HepG2 (cell line): ENCODE data around the gene RAB8A. TPM values are rescaled to one million over a fixed set of nuclear protein-coding genes. Genes with fewer than 3 reads are reported as not detected.

Experiments used
- ARHGAP35 ChIP-seq: sonication (generic); formaldehyde crosslinking; IDR thresholded peaks from 2 replicates; pipeline ENCODE4 v1.9.0; 2022; ENCODE audit warnings: mild to moderate bottlenecking, inconsistent platforms, moderate library complexity, missing genetic modification reagents, borderline replicate concordance
- ASH2L ChIP-seq: fragments of 300-600, 200-600 bp; sonication (generic); IDR thresholded peaks from 2 replicates; pipeline ENCODE4 v1.7.0; 2017; ENCODE audit warnings: low read depth, mild to moderate bottlenecking, moderate library complexity, mixed read lengths, low read length; ENCODE audit not compliant: insufficient read length
- ATAD3A ChIP-seq: sonication (generic); formaldehyde crosslinking; IDR thresholded peaks from 2 replicates; pipeline ENCODE4 v1.4.0; 2020; ENCODE audit warnings: missing genetic modification reagents
- ATRX ChIP-seq: sonication (generic); formaldehyde crosslinking; IDR thresholded peaks from 2 replicates; pipeline ENCODE4 v1.4.0; 2020; ENCODE audit warnings: missing genetic modification reagents, borderline replicate concordance
- CEBPB ChIP-seq: IDR thresholded peaks from 2 replicates; pipeline ENCODE4 v1.6.1; 2011; ENCODE audit warnings: low read depth, low read length, improper control_type of control experiment, borderline replicate concordance
- EZH2 ChIP-seq: conservative IDR thresholded peaks from 2 replicates; pipeline ENCODE4 v1.6.1; 2012; ENCODE audit warnings: mild to moderate bottlenecking, low read depth, low read length, moderate library complexity
- GFI1 ChIP-seq: sonication (generic); formaldehyde crosslinking; IDR thresholded peaks from 2 replicates; pipeline ENCODE4 v1.5.0; 2020; ENCODE audit warnings: missing genetic modification reagents, mild to moderate bottlenecking, borderline replicate concordance
- HHEX ChIP-seq: IDR thresholded peaks from 2 replicates; pipeline ENCODE4 v1.6.1; 2016; ENCODE audit warnings: control low read depth
- MBD4 ChIP-seq: IDR thresholded peaks from 2 replicates; pipeline ENCODE4 v1.6.1; 2012; ENCODE audit warnings: low read length, inconsistent platforms, borderline replicate concordance
- MIER2 ChIP-seq: IDR thresholded peaks from 2 replicates; pipeline ENCODE4 v1.6.1; 2016; ENCODE audit warnings: missing biosample characterization, missing genetic modification reagents
- MXI1 ChIP-seq: IDR thresholded peaks from 3 replicates; pipeline ENCODE4 v1.6.1; 2012; ENCODE audit warnings: low read depth, low read length, inconsistent platforms, borderline replicate concordance
- NFKB2 ChIP-seq: sonication (generic); formaldehyde crosslinking; IDR thresholded peaks from 2 replicates; pipeline ENCODE4 v1.4.0; 2020; ENCODE audit warnings: missing genetic modification reagents, borderline replicate concordance
- POLR2A ChIP-seq, 2 experiments: IDR thresholded peaks; 2 replicates each; pipeline ENCODE4 v1.6.1; 2011; ENCODE audit warnings: low read depth in 2 of 2, low read length in 2 of 2, mild to moderate bottlenecking in 1 of 2, moderate library complexity in 1 of 2; ENCODE audit not compliant: insufficient read depth in 1 of 2
- RAD21 ChIP-seq: fragments of 450-650 bp; formaldehyde crosslinking; IDR thresholded peaks from 2 replicates; pipeline ENCODE4 v1.5.0; 2020; ENCODE audit warnings: mild to moderate bottlenecking
- SP1 ChIP-seq, 2 experiments: fragments of 450-650 bp in 1 of 2; sonication (generic) in 1 of 2; formaldehyde crosslinking in 1 of 2; IDR thresholded peaks; 2 replicates each; pipeline versions ENCODE4 v1.4.0 to v1.6.1; 2016 to 2020; ENCODE audit warnings: missing genetic modification reagents in 1 of 2
- ZBTB1 ChIP-seq: sonication (generic); formaldehyde crosslinking; IDR thresholded peaks from 2 replicates; pipeline ENCODE4 v1.4.0; 2020; ENCODE audit warnings: missing genetic modification reagents, borderline replicate concordance
- ZEB1 ChIP-seq: IDR thresholded peaks from 2 replicates; pipeline ENCODE4 v1.6.1; 2012; ENCODE audit warnings: mild to moderate bottlenecking, low read depth, inconsistent platforms; ENCODE audit not compliant: insufficient replicate concordance
- ZFP36L1 ChIP-seq: sonication (generic); formaldehyde crosslinking; IDR thresholded peaks from 2 replicates; pipeline ENCODE4 v1.8.0; 2022; ENCODE audit warnings: mild to moderate bottlenecking, missing genetic modification reagents, moderate library complexity
- ZNF17 ChIP-seq: sonication (generic); formaldehyde crosslinking; IDR thresholded peaks from 2 replicates; pipeline ENCODE4 v1.5.0; 2020; ENCODE audit warnings: mild to moderate bottlenecking, missing genetic modification reagents
- ZNF18 ChIP-seq: sonication (generic); formaldehyde crosslinking; IDR thresholded peaks from 2 replicates; pipeline ENCODE4 v1.8.0; 2022; ENCODE audit warnings: mild to moderate bottlenecking, missing genetic modification reagents; ENCODE audit not compliant: insufficient replicate concordance
- ZNF3 ChIP-seq: IDR thresholded peaks from 2 replicates; pipeline ENCODE4 v1.7.0; 2017; ENCODE audit warnings: inconsistent platforms
- ZNF563 ChIP-seq: sonication (generic); formaldehyde crosslinking; IDR thresholded peaks from 2 replicates; pipeline ENCODE4 v1.8.0; 2022; ENCODE audit warnings: mild to moderate bottlenecking, moderate library complexity, missing genetic modification reagents
- ZSCAN12 ChIP-seq: sonication (generic); formaldehyde crosslinking; IDR thresholded peaks from 2 replicates; pipeline ENCODE4 v1.9.0; 2021; ENCODE audit warnings: mild to moderate bottlenecking, missing genetic modification reagents
- polyA plus RNA-seq, 8 experiments: library from polyadenylated mRNA; depleted of rRNA in 3 of 8; stranded (reverse) in 7 of 8; unstranded in 1 of 8; fragments of >200 nt; fragmentation: Illumina TruSeq in 4 of 8; extraction: Trizol in 4 of 8; gene quantifications; 2 replicates each; pipeline versions ENCODE4 v1.2.1 to v1.2.3, GENCODE V29; 2011 to 2016; ENCODE audit warnings: low read depth in 4 of 8, missing spikeins in 1 of 8, mixed read lengths in 1 of 8; ENCODE audit not compliant: insufficient read depth in 1 of 8
- total RNA-seq, 5 experiments: library from RNA; depleted of rRNA; stranded (reverse); fragments of >200 nt; fragmentation: Illumina TruSeq; extraction: Trizol; gene quantifications; 2 replicates each; pipeline ENCODE4 v1.2.3, GENCODE V29; 2016; ENCODE audit warnings: low read depth in 1 of 5
- TF ChIP-seq, protein P1 (sequence below): sonication (generic); formaldehyde crosslinking; IDR thresholded peaks from 2 replicates; pipeline ENCODE4 v1.4.0; 2020; ENCODE audit warnings: missing genetic modification reagents
- TF ChIP-seq, protein P2 (sequence below): sonication (generic); formaldehyde crosslinking; conservative IDR thresholded peaks from 2 replicates; pipeline ENCODE4 v1.8.0; 2022; ENCODE audit warnings: mild to moderate bottlenecking, moderate library complexity, missing genetic modification reagents

Gene RAB8A
- total and polyA plus RNA-seq, 2 of the 13 experiments (the other 11 are each of a cell fraction or from before 2014, with no cell fraction given) = 36.7 to 45.0 TPM

- TF ChIP-seq, protein P1, sequence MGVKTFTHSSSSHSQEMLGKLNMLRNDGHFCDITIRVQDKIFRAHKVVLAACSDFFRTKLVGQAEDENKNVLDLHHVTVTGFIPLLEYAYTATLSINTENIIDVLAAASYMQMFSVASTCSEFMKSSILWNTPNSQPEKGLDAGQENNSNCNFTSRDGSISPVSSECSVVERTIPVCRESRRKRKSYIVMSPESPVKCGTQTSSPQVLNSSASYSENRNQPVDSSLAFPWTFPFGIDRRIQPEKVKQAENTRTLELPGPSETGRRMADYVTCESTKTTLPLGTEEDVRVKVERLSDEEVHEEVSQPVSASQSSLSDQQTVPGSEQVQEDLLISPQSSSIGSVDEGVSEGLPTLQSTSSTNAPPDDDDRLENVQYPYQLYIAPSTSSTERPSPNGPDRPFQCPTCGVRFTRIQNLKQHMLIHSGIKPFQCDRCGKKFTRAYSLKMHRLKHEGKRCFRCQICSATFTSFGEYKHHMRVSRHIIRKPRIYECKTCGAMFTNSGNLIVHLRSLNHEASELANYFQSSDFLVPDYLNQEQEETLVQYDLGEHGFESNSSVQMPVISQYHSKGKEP = 0 out of 2 replicates have a peak, but pooled peaks have one; percentile 54
- TF ChIP-seq CEBPB (no peak), ARHGAP35 (no peak; the same call in 1 of the 2 replicates), ZNF18 (CRISPR knock-in tag) (peak; percentile 82), ZBTB1 (CRISPR knock-in tag) (no peak), ZNF563 (CRISPR knock-in tag) (peak; percentile 67; the same call in 1 of the 2 replicates), ASH2L (peak; percentile 20), ATRX (CRISPR knock-in tag) (no peak), SP1 (IDR thresholded peaks at IDR 0.05) (no peak), SP1 (CRISPR knock-in tag; IDR thresholded peaks at IDR 0.05) (peak; percentile 89), ATAD3A (CRISPR knock-in tag) (no peak), EZH2 (no peak), ZNF3 (CRISPR knock-in tag) (no peak), MXI1 (peak; percentile 67; the same call in 1 of the 3 replicates), MBD4 (no peak), ZNF17 (CRISPR knock-in tag) (no peak), MIER2 (CRISPR knock-in tag) (no peak), ZSCAN12 (peak; percentile 52; the same call in 1 of the 2 replicates), POLR2A (IDR thresholded peaks at IDR 0.05; ENCODE audit: insufficient read depth in 1 of 2, low read depth in 2 of 2, low read length in 2 of 2) (peak; percentile 34 to 54; a peak in 2 of 4 replicates), ZFP36L1 (CRISPR knock-in tag) (0 out of 2 replicates have a peak, but pooled peaks have one; percentile 66), GFI1 (peak; percentile 13; the same call in 1 of the 2 replicates), ZEB1 (no peak), HHEX (CRISPR knock-in tag) (no peak), RAD21 (peak; percentile 97), NFKB2 (no peak)
- TF ChIP-seq, protein P2, sequence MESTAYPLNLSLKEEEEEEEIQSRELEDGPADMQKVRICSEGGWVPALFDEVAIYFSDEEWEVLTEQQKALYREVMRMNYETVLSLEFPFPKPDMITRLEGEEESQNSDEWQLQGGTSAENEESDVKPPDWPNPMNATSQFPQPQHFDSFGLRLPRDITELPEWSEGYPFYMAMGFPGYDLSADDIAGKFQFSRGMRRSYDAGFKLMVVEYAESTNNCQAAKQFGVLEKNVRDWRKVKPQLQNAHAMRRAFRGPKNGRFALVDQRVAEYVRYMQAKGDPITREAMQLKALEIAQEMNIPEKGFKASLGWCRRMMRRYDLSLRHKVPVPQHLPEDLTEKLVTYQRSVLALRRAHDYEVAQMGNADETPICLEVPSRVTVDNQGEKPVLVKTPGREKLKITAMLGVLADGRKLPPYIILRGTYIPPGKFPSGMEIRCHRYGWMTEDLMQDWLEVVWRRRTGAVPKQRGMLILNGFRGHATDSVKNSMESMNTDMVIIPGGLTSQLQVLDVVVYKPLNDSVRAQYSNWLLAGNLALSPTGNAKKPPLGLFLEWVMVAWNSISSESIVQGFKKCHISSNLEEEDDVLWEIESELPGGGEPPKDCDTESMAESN (CRISPR knock-in tag) = peak; percentile 59
These were observed at the start of gene RAB8A (continued) for GRCh38 chr19:16111160-16111908.
